HG02870 (cell line): ENCODE measurements around the gene TTC22.

ENCODE experiments used
- ATAC-seq: cut with Tn5 transposase; IDR thresholded peaks from one replicate; pipeline ENCODE4 v1.9.1; 2021; ENCODE audit warnings: mild to moderate bottlenecking, moderate library complexity; ENCODE audit not compliant: unreplicated experiment

TTC22 gene

DNA sequence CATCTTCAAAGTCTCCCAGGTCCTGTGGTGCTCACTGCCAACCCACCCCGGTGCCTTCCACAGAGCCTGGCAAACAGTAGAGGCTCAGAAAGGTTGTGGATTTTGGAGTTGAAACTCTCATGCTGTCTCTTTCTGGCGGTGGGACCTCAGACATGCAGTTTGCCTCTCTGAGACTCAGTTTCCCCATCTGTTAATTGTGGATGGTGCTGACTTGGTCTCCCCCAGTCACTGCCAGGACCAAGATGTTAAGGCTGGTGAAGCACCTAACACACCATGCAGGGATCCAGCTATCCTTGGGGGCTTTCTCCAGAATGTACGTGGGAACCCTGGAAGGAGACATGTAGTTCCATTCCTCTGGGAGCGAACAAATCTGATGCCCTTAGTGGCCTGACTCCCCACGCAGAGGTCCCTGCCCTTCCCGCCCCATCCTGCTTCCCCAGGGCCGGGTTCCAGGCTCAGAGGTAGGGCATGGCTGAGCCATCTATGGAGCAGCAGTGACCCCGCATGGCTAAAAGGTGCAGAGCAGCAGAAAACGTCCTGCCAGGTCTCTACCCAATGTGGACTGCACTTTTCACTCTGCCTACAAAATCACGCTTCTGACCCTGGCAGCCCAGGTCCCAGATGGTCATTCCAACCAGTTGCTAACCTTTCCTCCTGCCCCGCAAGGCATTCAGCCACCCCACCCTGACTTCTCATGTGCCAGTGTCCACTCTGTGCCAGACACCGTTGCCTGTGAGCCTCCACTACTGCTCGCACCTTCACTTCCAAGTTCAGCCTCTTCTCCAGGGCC is 9.2 kb upstream of the TTC22 start:
- ATAC-seq, result peak; percentile 65

DNA sequence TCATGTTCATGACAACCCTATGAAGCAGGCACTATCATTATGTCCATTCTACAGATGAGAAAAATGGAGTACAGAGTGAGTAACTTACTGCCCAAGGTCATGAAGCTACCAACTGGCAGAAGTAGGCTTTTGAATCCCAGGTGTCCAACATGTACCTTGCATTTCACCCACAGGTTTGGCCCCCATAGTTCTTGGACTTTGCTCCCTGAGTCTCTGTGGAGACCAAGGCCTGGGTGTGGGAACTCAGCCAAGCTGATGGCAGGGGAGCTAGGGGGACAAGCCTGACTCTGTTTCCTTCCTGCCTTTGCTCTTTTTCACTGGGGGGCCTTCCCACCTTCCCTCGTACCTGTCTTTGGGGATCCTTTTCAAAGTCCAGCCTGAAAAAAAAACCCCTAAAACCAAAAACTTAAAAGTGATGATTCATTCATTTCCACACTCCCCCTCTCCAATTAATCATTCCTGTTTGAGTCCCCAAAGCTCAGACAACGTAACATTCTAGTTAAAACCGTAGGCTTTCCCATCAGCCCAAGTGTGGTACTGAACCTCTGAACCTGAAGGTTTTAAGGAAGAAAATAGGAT is 8.5 kb upstream of the TTC22 start:
- no peak for ATAC-seq

DNA sequence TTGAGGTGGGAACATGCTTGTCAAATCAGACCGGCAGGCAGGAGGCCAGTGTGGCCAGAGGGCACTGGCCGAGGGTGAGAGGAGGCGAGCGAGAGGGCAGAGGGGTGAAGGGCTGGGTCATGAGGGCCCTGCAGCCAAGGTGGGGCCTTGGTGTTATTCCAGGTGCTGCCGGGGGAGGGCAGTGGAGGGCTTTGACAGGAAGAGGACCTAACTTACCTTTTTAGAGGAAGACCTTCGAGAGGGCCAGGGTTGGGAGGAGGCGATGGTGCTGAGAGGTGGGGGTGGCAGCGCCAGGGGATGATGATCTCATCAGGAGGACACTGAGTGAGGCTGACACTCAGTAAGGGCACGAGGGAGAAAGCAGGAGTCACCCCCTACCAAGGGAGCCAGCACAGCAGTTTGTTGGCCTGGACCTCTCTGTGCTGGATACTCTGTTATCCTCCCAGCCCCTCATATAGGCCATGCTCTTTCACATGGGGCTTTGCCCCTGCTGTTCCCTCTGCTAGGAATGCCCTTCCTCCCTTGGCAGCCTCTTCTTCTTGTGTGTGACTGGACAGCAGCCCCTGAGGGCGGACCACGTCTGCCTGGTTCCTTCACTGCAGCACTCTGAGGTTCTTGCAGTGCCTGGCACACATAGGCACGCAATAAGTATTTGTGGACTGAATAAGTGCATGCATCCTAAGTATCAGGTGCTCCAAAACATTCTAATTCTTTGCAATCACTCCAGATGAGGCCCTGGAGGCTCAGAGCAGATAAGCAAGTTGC is 7.5 kb upstream of the TTC22 start:
- ATAC-seq, result no peak

DNA sequence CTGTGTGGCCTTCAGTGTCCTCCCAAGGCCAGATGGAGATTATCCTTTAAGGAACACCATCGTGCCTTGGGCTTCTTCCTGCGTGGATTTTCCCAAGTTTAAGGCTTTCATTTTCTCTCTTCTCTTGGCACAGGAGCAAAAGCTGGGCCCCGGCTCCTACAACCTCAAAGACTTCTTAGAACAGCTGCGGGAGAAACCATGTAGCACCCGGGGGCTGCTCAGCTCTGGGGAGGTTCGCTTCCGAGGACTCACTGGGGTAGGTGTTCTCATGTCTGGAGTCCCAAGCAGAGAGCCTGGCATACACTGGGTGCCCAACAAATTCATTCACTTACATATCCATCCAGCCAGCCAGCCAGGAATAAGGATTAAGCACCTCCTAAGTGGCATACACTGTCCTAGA is 6.6 kb upstream of the TTC22 start:
- no peak for ATAC-seq

DNA sequence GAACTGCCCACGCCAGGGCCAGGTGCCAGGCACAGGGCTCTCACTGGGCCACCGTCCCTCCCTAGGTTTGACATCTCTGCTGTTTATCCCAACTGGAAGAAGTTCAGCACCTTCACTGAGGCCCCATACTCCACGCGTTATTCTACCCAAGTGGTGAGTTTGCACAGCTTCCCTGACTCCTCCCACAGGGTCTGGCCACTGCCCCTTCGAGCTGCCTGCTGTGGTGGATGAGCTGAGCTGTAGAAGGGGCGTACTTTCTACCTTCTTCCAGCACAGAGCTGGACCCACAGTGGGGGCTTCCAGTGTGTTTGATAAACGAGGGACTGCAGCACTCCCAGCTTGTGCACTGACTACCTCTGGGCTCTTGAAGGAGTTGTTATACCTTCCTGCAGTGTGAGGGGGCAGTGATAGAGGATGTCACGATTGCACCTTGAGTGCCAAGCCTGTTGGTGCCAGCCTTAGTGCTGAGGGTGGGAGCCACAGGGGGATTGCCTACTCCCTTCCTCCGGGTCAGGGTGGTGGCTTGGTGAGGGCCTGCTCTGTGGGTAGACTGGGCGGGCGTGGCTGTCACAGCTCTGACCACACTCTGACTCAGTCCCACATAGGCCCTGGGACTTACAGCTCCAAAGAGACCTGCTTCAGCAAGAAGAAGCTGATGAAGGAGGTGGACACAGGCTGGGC is 5.9 kb upstream of the TTC22 start:
- ATAC-seq, result no peak

DNA sequence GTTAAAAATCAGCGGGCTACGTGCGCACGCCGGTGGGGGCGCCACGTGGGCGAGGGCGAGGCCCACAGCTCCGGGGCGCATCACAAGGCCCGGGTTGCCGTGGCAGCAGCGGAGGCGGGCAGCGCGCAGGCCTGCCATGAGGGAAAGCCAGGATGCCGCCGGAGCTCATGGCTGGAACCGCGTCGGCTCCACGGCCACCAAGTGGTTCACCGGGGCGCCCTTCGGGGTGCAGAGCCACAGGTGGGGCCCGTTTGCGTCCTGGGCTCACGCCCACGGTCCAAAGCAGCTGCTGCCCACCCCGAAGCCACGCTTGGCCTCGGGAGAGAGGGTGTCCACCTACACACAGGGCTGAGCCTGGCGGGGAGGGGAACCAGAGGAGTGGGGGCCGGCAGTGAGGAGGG is 4.9 kb upstream of the TTC22 start:
- no peak for ATAC-seq

DNA sequence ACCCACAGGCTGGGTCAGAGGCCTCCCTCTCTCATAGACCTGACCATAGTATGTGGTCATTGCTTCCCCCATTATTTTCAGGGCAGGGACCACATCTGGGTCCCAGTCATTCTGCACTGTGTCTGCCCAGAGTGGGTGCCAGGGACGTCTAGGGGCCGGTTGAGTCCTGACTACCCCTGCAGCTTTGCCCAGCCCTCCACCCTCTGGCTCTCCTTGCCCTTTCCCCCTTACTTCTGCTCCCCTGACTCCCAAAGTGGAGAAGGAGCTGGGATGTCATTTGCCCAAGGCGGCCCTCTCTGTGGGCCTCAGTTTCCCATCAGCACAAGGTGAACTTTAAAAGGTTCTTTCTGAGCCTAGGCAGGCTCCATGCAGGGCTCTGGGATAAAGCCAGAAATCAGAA is 4.3 kb upstream of the TTC22 start:
- ATAC-seq, result no peak

DNA sequence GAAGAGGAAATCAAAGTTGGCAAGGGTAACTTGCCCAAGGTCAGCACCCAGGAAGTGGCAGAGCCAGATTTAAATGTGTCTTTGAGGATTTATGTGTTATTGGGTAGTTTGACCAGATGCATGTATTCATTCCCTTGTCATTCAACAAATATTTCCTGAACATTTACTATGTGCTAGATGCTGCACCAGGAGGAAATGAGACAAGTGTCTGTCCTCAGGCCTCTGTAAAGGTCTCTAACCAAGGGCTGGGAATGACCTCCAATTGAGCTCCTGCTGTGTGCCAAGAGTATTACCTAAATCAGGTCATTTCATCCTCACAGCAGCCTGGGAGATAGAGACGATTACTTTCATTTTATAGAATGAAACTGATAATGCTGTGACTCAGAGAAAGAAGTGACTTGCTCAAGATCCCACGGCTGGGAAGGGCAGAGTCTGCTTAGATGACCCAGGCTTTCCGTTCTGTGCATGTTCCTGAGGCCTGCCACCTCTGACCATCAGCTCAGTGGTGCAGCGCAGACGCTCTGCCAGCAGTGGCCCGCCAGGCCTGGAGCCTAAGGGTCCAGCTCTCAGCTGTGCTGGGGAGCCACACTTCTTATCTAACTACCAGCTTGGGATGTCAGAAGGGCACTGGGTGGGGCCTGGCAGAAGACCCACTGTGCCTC is 3.5 kb upstream of the TTC22 start:
- no peak for ATAC-seq

DNA sequence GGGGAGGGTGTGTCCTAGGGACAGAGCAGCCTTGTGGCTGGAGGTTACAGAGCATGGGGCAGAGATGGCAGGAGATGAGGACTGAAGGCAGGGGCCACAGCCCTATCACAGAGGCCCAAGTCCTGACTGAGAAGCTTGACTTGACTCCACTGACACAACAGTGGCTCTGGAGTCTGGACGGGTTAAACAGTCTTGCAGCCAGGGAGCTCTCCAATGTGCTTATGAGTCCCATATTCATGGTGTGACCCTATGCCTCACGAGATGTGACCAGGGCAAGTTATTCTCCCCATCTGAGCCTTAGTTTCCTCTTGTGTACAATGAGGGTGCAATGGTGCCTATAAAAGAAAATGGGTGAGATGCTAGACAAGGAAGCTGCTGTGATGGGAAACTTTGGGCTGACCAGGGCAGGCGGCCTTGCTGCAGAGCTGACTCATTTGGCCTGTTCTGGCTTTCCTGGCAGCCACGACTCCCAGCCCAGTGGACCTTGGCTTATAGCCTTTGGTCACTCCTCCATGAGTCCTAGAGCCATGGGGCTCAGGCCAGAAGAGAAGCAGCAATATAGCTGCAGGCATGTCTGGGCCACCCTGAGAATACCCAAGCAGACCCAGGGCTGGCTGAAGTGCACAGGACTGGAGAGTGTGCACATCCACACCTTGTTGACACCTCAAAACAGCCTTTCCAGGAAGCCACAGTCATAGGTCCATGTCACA is 2.8 kb upstream of the TTC22 start:
- no peak for ATAC-seq

DNA sequence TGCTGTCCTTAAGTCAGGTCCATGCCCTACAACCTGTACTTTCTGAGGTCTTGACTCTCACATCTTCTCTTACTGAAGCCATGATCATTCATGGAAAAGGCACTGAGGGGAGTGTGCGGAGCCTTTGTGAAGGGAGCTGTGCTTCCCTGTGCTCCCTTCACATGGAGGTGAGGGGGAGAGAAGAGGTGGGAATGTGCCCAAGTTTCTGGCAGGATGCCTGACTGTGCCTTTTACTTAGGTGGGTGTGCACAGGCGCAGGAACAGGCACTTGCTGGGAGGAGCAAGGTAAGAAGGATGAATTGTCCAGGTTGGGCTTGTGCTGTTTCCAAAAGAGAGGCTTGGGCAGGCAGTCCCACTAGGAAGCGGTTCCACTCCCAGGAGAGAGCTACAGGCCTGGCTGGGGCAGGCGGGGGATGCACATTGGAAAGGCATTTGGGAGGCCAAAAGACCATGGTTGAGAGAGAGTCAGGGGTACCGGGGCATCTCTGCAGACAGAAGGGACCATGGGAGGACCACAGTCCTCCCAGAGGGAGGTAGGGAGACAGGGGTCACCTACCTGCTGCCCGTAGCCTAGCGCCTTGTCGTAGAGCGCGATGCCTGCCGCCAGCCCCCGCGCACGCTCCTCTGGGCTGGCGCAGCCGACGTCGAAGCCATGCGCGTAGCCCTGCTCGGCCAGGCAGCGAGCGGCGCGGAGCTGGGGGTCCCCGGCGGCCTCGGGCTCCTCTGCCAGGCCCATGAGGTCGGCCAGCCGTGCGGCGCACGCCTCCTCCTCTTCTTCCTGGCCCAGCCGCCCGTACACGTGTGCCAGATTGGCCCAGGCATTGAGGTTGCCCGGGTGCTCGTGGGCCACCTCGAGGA is 853 bp downstream of the TTC22 start:
- no peak for ATAC-seq

DNA sequence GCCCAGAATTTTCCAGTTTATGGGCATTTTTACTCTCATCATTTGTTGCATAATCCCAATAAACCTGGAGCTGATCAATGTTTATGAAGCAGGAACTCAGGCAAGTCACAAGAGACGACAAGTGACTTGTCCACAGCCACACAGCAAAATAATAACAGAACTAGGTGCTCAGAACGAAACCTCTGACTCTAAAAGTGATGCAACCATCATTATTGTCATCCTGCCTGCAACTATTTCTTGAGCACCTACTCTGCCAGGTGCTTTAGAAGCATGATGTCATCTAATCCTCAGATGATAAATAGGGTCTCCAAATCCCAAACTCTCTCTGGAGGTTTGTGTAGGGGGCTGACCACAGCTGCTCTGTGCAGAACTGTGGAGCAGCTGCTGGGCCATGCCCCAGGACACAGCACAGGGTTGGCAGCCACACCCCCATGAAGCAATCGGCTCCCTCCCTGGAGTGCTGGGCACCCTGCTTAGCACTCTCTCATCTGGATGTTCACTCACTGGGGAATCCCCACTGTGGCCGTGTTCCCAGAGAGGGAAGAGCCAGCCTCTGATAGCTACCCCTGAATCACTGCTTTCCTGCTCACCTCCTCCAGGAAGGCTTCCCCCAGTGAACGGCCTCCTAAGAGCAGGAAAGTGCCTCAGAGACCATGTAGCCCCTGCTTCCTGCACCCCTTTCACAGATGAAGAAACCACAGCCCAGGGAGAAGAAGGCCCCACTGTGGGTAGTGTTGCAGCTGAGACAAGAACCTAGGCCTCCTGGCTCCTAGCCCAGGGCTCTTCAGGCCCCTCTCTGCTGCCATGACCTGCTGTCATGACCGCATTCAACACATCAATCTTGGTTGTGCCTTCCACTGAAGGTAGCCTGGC is 2.1 kb downstream of the TTC22 start:
- peak; percentile 44 for ATAC-seq

DNA sequence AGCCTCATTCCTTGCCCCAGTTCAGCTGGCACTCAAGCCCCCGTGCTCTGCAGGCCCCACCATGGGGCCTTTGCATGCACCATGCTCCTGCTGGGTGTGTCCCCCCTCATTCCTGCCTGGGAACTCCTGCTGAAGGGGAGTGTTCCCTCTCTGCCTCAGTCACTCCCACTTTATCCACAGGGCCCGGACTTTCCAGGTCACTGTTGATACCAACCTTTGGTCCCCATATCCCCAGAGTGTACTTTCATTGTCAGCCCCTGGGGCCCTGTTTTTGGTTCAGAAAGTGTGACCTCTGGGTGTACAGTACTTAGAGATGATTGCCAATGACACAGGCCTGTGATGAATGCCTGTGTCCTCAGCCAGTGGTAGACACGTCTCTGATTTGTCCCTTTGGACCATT is 2.9 kb downstream of the TTC22 start:
- ATAC-seq, result no peak

DNA sequence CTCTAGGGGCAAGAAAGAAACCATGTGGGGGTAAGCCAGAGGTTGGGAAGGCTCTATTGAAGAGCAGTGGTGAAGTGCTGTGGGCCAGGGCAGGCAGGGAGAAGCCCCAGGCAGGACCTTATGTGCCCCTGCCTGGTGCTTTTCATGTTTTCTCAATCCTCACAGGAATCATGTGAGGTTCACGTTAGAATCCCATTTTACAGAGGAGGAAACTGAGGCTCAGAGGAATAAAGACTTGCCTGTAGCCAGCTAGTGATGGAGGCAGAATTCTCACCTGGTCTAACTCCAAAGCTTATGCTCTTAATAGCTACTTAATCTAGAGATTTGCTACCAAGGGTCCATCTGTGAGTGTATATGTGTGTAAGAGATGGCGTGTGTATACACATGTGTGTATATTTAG is 4.2 kb downstream of the TTC22 start:
- ATAC-seq, result no peak

DNA sequence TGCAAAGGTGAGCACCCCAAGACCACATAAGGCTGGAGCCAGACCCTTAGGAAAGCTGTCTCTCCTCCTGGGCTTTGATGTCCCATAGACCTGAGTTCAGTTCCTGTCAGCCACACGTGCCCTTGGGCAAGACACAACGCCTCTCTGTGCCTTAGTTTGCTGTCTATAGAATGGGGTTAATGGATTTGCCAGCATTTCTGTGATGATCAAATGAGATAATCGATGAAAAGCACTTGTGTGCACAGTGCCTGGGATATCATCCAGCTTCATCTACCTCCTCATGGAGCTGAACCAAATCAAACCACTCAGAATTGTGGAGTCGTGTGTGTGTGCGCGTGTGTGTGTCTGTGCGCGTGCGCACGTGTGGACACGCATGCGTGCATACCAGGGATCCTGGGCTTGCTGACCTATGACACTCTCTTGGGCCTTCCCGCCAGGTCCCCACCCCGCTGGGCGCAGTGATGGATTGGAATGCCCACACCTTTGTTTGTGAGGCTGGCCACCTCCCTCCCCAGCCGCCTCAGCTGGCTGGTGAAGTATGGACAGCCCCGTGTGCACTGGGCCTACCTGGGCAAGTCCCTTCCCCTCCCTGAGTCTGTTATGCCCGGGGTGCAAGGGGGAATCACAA is 5.2 kb downstream of the TTC22 start:
- no peak for ATAC-seq

DNA sequence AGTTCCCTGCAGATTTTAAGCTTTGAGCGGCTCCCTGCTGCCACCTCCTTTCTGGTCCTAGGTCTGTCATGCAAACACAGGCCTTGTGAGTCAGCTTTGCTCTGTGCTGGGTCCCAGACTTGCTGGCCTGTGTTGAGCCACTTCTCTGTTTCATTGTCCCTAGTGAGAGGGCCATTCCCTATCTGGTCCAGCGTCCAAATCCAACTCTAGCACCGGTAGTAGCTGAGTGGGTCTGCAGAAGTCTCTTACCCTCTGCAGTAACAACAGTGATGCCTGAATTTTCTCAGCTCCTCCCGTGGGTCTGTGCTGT is 5.8 kb downstream of the TTC22 start:
- no peak for ATAC-seq

DNA sequence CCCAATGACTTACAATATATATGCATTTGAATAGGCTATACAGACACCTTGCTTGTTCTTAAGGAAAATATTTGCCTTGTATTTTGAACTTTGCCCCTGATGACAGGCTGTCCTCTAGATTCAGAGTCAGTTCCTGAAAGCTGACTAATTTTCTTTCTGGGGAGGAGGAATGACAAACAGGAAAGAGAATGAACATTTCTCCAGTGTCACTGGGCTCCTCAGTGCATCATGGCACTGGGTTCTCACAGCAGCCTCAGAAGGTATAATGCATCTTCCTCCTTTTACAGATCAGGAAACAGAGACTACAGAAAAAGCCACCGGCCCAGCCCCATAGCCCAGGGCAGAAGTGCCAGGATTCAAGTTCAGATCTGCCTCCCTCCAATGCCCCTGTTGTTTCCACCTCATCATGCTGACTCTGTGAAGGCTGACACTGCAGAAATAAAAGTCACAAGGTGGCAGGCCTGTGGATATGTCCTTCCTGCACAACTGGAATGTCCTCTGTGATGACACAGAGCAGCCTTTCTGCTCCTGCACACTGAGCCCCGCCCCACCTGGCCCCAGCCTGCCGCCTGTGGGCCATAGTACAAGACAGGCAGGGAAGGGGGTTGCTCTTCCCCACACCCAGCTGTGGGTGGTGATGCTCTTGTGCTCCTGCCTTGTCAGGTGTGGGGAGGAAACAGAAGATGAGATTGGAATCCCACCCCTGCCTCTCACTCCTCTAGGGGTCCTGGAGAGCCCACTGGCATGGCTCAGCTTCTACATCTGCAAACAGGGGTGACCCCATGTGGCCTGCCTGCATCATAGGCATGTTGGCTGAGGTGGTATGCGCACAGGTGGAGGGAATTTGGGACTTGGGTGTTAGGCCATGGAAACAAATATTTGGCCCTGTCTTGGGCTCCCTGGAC is 6.4 kb downstream of the TTC22 start:
- ATAC-seq, result no peak

DNA sequence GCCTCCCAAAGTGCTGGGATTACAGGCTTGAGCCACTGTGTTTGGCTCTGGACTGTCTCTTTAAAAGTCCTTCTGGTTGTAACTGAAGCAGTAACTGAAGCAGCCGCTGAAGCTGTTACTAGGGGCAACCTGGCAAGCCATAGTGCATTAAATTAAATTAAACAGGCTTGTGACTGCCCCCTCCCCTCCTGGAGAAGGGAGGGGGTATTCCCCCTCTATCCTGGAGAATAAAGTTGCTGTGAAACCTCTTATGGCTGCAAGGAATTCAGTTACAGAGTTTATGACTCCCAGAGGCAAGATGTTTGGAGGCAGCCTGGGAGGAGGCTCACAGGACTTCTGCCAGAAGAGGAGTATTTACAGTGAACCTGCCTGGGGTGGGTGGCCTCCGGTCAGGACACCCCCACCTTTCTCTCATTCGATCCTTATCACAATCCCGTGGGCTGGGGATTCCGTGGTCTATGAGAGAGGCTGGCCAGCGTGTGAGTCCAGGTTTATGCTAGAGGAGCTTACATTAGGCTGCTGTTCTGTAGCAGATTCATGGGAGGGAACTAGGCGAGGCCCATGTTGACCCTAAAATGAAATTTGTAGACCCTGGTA is 8.3 kb downstream of the TTC22 start:
- ATAC-seq, result no peak
